Breast epithelium (tissue), 3 donors: Measurements from ENCODE around the gene PCSK5.

ENCODE experiments used
- POLR2AphosphoS5 ChIP-seq, 3 donors: sonication (generic); formaldehyde crosslinking; IDR thresholded peaks; one replicate each; pipeline ENCODE4 v1.6.1; 2017; ENCODE audit warnings: antibody characterized with exemption in 3 of 3
- TF ChIP-seq, protein P1 (sequence below), 3 donors: fragments of 450-650 bp; IDR thresholded peaks; one replicate each; pipeline ENCODE4 v1.5.1; 2016 to 2017; ENCODE audit warnings: antibody characterized with exemption in 3 of 3, mild to moderate bottlenecking in 3 of 3, moderate library complexity in 3 of 3

DNA sequence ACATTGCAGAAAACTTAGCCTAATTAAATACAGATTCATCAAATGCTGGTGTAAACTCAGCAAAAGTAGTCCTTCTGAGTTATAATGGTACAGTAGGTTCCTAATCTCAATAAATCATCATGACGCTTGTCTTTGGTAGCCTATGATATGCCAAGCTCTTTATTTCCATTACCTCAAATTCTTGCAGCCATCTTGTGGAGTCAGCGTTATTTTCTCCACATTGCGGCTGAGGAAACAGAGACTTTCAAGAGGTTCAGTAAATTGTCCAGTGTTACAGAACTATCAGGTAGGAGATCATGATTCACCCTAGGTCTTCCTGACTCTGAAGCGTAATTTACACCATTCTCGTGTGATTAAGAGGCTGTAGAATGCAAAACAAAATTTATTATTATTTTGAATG is 237.2 kb downstream of the PCSK5 start:
- TF ChIP-seq, protein P1, sequence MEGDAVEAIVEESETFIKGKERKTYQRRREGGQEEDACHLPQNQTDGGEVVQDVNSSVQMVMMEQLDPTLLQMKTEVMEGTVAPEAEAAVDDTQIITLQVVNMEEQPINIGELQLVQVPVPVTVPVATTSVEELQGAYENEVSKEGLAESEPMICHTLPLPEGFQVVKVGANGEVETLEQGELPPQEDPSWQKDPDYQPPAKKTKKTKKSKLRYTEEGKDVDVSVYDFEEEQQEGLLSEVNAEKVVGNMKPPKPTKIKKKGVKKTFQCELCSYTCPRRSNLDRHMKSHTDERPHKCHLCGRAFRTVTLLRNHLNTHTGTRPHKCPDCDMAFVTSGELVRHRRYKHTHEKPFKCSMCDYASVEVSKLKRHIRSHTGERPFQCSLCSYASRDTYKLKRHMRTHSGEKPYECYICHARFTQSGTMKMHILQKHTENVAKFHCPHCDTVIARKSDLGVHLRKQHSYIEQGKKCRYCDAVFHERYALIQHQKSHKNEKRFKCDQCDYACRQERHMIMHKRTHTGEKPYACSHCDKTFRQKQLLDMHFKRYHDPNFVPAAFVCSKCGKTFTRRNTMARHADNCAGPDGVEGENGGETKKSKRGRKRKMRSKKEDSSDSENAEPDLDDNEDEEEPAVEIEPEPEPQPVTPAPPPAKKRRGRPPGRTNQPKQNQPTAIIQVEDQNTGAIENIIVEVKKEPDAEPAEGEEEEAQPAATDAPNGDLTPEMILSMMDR (IDR thresholded peaks at IDR 0.05): no peak
- TF ChIP-seq POLR2AphosphoS5 (IDR thresholded peaks at IDR 0.05): no peak
